ENCODE results near the gene TMEM82. TPM values are rescaled to one million over a fixed set of nuclear protein-coding genes. Genes with fewer than 3 reads are reported as not detected.
A peak's percentile ranks its signal among the peaks of the same experiment; 100 is the strongest.

Gene TMEM82
- total RNA-seq, 4 donors from 2014 or later = not detected

- no peaks in the 10 kb centered on the region for H3K27me3 ChIP-seq
- H3K9me3 ChIP-seq = no peaks in the 10 kb centered on the region
- H3K36me3 ChIP-seq = peaks cover 0 to 38% (median 0%) of the 10 kb centered on the region in 3 donors
- WGBS, 2 donors = 48 to 69% methylated on average over 2 of the region's 6 CpGs
- no peak for TF ChIP-seq POLR2A (IDR thresholded peaks at IDR 0.05)
- TF ChIP-seq, protein P1, sequence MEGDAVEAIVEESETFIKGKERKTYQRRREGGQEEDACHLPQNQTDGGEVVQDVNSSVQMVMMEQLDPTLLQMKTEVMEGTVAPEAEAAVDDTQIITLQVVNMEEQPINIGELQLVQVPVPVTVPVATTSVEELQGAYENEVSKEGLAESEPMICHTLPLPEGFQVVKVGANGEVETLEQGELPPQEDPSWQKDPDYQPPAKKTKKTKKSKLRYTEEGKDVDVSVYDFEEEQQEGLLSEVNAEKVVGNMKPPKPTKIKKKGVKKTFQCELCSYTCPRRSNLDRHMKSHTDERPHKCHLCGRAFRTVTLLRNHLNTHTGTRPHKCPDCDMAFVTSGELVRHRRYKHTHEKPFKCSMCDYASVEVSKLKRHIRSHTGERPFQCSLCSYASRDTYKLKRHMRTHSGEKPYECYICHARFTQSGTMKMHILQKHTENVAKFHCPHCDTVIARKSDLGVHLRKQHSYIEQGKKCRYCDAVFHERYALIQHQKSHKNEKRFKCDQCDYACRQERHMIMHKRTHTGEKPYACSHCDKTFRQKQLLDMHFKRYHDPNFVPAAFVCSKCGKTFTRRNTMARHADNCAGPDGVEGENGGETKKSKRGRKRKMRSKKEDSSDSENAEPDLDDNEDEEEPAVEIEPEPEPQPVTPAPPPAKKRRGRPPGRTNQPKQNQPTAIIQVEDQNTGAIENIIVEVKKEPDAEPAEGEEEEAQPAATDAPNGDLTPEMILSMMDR (IDR thresholded peaks at IDR 0.05) = no peak
- H3K4me3 ChIP-seq = no peak overlapping the region
- peak overlapping the region in 2 of 4 donors; percentile 3 to 11 for H3K27ac ChIP-seq
- H3K4me1 ChIP-seq = peaks cover 30 to 80% (median 48%) of the 10 kb centered on the region in 3 donors
- intact Hi-C loops (cut with DNase I) = no loop called here
- no peak for DNase-seq
Measured at GRCh38 chr1:15700508-15700907, 41.8 kb upstream of the TMEM82 start.

GRCh38 chr1:15701784-15702183, 40.5 kb upstream of the TMEM82 start:
- 91 to 96% methylated on average over 4 to 8 of the region's 8 CpGs for WGBS, 2 donors
- Histone ChIP-seq H3K36me3 (peaks cover 0 to 33% (median 0%) of the 10 kb centered on the region in 3 donors), H3K9me3 (no peaks in the 10 kb centered on the region), H3K27ac (peak overlapping the region in 3 of 4 donors; percentile 1 to 88 (median 5)), H3K27me3 (no peaks in the 10 kb centered on the region), H3K4me3 (no peak overlapping the region), H3K4me1 (peaks cover 30 to 77% (median 46%) of the 10 kb centered on the region in 3 donors)
- DNase-seq = no peak
- intact Hi-C loops (cut with DNase I) = no loop called here
- TF ChIP-seq, protein P1 (IDR thresholded peaks at IDR 0.05) = no peak
- no peak for TF ChIP-seq POLR2A (IDR thresholded peaks at IDR 0.05)

DNA sequence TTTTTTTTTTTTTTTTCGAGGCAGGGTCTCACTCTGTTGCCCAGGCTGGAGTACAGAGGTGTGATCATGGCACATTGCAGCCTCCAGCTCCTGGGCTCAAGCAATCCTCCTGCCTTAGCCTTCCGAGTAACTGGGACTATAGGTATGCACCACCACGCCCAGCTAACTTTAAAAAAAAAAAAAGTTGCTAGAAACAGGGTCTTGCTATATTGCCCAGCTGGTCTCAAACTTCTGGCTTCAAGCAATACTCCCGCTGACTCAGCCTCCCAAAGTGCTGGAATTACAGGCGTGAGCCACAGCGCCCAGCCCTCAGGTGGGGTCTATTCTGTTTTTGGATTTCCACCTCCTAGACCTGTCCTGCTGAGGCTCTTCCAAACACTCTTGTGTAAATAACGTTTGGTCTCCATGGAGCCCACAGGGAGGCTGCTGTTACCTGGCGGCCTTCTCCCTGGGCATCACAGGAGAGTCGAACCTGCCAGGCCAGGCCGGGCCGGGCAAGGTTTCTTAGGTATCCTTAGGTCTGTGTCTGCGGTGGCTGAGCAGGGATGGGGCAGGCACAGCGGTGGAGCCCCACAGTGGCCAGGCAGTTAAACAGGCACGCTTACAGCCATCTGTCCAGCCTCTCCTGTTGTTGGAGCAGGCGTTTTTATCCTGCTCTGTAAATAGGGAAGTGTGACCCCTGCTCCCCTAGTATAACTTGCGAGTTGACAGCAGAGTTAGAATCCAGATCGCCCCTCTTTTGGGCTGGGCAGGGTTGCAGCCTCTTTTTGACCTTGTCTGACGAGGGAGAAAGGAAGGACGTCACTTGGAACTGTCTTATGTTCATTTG, 39.4 kb upstream of the TMEM82 start:
- TF ChIP-seq, protein P1 (IDR thresholded peaks at IDR 0.05) = peak in 2 of 6 experiments; percentile 4 to 33
- TF ChIP-seq POLR2A (IDR thresholded peaks at IDR 0.05) = no peak
- Histone ChIP-seq H3K4me3 (peak overlapping the region in 1 of 4 donors; percentile 44), H3K36me3 (peaks cover 0 to 25% (median 0%) of the 10 kb centered on the region in 3 donors), H3K4me1 (peaks cover 30 to 77% (median 35%) of the 10 kb centered on the region in 3 donors), H3K27me3 (no peaks in the 10 kb centered on the region), H3K9me3 (no peaks in the 10 kb centered on the region), H3K27ac (peak overlapping the region; percentile 78 to 93 (median 90))
- intact Hi-C loops (cut with DNase I) = no loop called here
- no peak for DNase-seq
- 52 to 63% methylated on average over 8 to 14 of the region's 19 CpGs for WGBS, 2 donors

- H3K27ac ChIP-seq = peak overlapping the region; percentile 78 to 93 (median 90)
- peaks cover 30 to 74% (median 35%) of the 10 kb centered on the region in 3 donors for H3K4me1 ChIP-seq
- DNase-seq = no peak
- WGBS, 2 donors = 22 to 40% methylated on average over 8 to 9 of the region's 9 CpGs
- H3K4me3 ChIP-seq = peak overlapping the region in 1 of 4 donors; percentile 44
- H3K27me3 ChIP-seq = no peaks in the 10 kb centered on the region
- intact Hi-C loops (cut with DNase I) = no loop called here
- peaks cover 0 to 22% (median 0%) of the 10 kb centered on the region in 3 donors for H3K36me3 ChIP-seq
- H3K9me3 ChIP-seq = no peaks in the 10 kb centered on the region
- TF ChIP-seq POLR2A (IDR thresholded peaks at IDR 0.05) = peak in 1 of 4 donors; percentile 50
- TF ChIP-seq, protein P1 (IDR thresholded peaks at IDR 0.05) = no peak
Measured at GRCh38 chr1:15703562-15703961, 38.7 kb upstream of the TMEM82 start.

- Histone ChIP-seq H3K27me3 (no peaks in the 10 kb centered on the region), H3K4me1 (peaks cover 30 to 83% (median 35%) of the 10 kb centered on the region in 3 donors), H3K4me3 (no peak overlapping the region), H3K9me3 (no peaks in the 10 kb centered on the region), H3K27ac (peak overlapping the region; percentile 78 to 93 (median 90)), H3K36me3 (peaks cover 0 to 17% (median 0%) of the 10 kb centered on the region in 3 donors)
- no peak for DNase-seq
- WGBS, 2 donors = 88 to 94% methylated on average over 13 of the region's 17 CpGs
- TF ChIP-seq POLR2A (IDR thresholded peaks at IDR 0.05) = no peak
- TF ChIP-seq, protein P1 (IDR thresholded peaks at IDR 0.05) = no peak
- intact Hi-C loops (cut with DNase I) = no loop called here
Measured at GRCh38 chr1:15704526-15705183, 37.6 kb upstream of the TMEM82 start.

Measured in esophagus squamous epithelium (tissue), 5 donors.